Trophoblast cell (in vitro differentiated cells and primary cell): ENCODE data around the gene UBE2J2.

ENCODE experiments used
- DNase-seq, 2 donors: peaks; one replicate each; pipeline ENCODE4 v3.0.0-alpha.2; 2016
- H2AFZ ChIP-seq: 2 replicates; pipeline ENCODE4 v1.6.1; 2013; ENCODE audit warnings: low read length, moderate library complexity, mild to moderate bottlenecking; ENCODE audit not compliant: insufficient read depth, poor library complexity
- H2AK5ac ChIP-seq: 2 replicates; pipeline ENCODE4 v1.6.1; 2013; ENCODE audit warnings: mild to moderate bottlenecking, low read length
- H2BK120ac ChIP-seq: 2 replicates; pipeline ENCODE4 v1.6.1; 2013; ENCODE audit warnings: low read length, mild to moderate bottlenecking, moderate library complexity; ENCODE audit not compliant: insufficient read depth, poor library complexity
- H2BK12ac ChIP-seq: 2 replicates; pipeline ENCODE4 v1.6.1; 2013; ENCODE audit warnings: mild to moderate bottlenecking, low read length, moderate library complexity
- H2BK5ac ChIP-seq: 2 replicates; pipeline ENCODE4 v1.6.1; 2013; ENCODE audit warnings: low read length, low read depth, moderate library complexity, mild to moderate bottlenecking; ENCODE audit not compliant: poor library complexity
- H3K14ac ChIP-seq: 2 replicates; pipeline ENCODE4 v1.6.1; 2013; ENCODE audit warnings: mild to moderate bottlenecking, low read length
- H3K18ac ChIP-seq: 2 replicates; pipeline ENCODE4 v1.6.1; 2013; ENCODE audit warnings: mild to moderate bottlenecking, low read length
- H3K23ac ChIP-seq: 2 replicates; pipeline ENCODE4 v1.6.1; 2013; ENCODE audit warnings: low read length
- H3K27ac ChIP-seq: 2 replicates; pipeline ENCODE4 v1.5.1; 2013; ENCODE audit warnings: low read depth, mild to moderate bottlenecking, inconsistent platforms, low read length, moderate library complexity
- H3K27me3 ChIP-seq: 2 replicates; pipeline ENCODE4 v1.6.1; 2013; ENCODE audit warnings: inconsistent platforms, mild to moderate bottlenecking, low read length, moderate library complexity; ENCODE audit not compliant: insufficient read depth
- H3K36me3 ChIP-seq, 2 experiments: 1 replicate in 1 of 2; 2 replicates in 1 of 2; pipeline ENCODE4 v1.6.1; 2013; ENCODE audit warnings: low read length in 2 of 2, mild to moderate bottlenecking in 2 of 2, moderate library complexity in 1 of 2; ENCODE audit not compliant: insufficient read depth in 2 of 2, control insufficient read depth in 1 of 2
- H3K4ac ChIP-seq: 2 replicates; pipeline ENCODE4 v1.6.1; 2013; ENCODE audit warnings: low read depth, mild to moderate bottlenecking, low read length, moderate library complexity
- H3K4me1 ChIP-seq, 2 experiments: 1 replicate in 1 of 2; 2 replicates in 1 of 2; pipeline ENCODE4 v1.6.1; 2013; ENCODE audit warnings: low read length in 2 of 2, mild to moderate bottlenecking in 2 of 2, moderate library complexity in 1 of 2; ENCODE audit not compliant: insufficient read depth in 2 of 2, control insufficient read depth in 1 of 2
- H3K4me2 ChIP-seq: 2 replicates; pipeline ENCODE4 v1.6.1; 2013; ENCODE audit warnings: inconsistent platforms, mild to moderate bottlenecking, low read length, moderate library complexity
- H3K4me3 ChIP-seq: 2 replicates; pipeline ENCODE4 v1.5.1; 2013; ENCODE audit warnings: mild to moderate bottlenecking, low read depth, low read length, inconsistent platforms
- H3K79me1 ChIP-seq: one replicate; pipeline ENCODE4 v1.6.1; 2013; ENCODE audit warnings: low read length
- H3K79me2 ChIP-seq: 2 replicates; pipeline ENCODE4 v1.6.1; 2013; ENCODE audit warnings: low read length, mild to moderate bottlenecking; ENCODE audit not compliant: control insufficient read depth, insufficient read depth, poor library complexity
- H3K9ac ChIP-seq: 2 replicates; pipeline ENCODE4 v1.6.1; 2013; ENCODE audit warnings: mild to moderate bottlenecking, low read length
- H3K9me3 ChIP-seq: 2 replicates; pipeline ENCODE4 v1.6.1; 2013; ENCODE audit warnings: low read depth, mild to moderate bottlenecking, control low read depth, inconsistent platforms, low read length; ENCODE audit not compliant: insufficient read depth
- H4K12ac ChIP-seq: 2 replicates; pipeline ENCODE4 v1.6.1; 2013; ENCODE audit warnings: low read depth, mild to moderate bottlenecking, low read length, moderate library complexity
- H4K8ac ChIP-seq: 2 replicates; pipeline ENCODE4 v1.6.1; 2013; ENCODE audit warnings: low read depth, mild to moderate bottlenecking, low read length, moderate library complexity
- H4K91ac ChIP-seq: one replicate; pipeline ENCODE4 v1.6.1; 2013; ENCODE audit warnings: low read depth, mild to moderate bottlenecking, low read length, moderate library complexity
- WGBS: extraction: QIAGEN DNeasy Blood & Tissue Kit; methylation state at CpG from one replicate; pipeline ENCODE4 v1.1.7; 2013; ENCODE audit warnings: missing lambda C conversion rate; ENCODE audit not compliant: insufficient read length, insufficient coverage; ENCODE audit errors: extremely low coverage; 5-methylcytosine and 5-hydroxymethylcytosine counted together

UBE2J2 gene

GRCh38 chr1:1282998-1283397 is 9.3 kb upstream of the UBE2J2 start:
- no peak overlapping the region for H3K4ac ChIP-seq
- no peak overlapping the region for H3K23ac ChIP-seq
- no peaks in the 10 kb centered on the region for H3K36me3 ChIP-seq
- no peak overlapping the region for H4K12ac ChIP-seq
- no peaks in the 10 kb centered on the region for H3K27me3 ChIP-seq
- H2BK5ac ChIP-seq, result no peak overlapping the region
- no peak overlapping the region for H4K91ac ChIP-seq
- no peak overlapping the region for H3K4me3 ChIP-seq
- no peaks in the 10 kb centered on the region for H3K79me2 ChIP-seq
- no peaks in the 10 kb centered on the region for H3K4me1 ChIP-seq
- H3K9me3 ChIP-seq, result peaks cover 8% of the 10 kb centered on the region
- no peak overlapping the region for H2AK5ac ChIP-seq
- H2AFZ ChIP-seq, result no peak overlapping the region
- H3K14ac ChIP-seq, result no peak overlapping the region
- no CpG with 5 or more reads among the region's 14 CpGs for WGBS
- H3K79me1 ChIP-seq, result no peaks in the 10 kb centered on the region
- peak; percentile 64 to 65 for DNase-seq
- no peak overlapping the region for H4K8ac ChIP-seq
- no peak overlapping the region for H3K18ac ChIP-seq
- no peak overlapping the region for H3K9ac ChIP-seq
- H3K27ac ChIP-seq, result no peak overlapping the region
- no peak overlapping the region for H2BK120ac ChIP-seq
- H2BK12ac ChIP-seq, result no peak overlapping the region
- no peak overlapping the region for H3K4me2 ChIP-seq

- Histone ChIP-seq H2AK5ac (no peak overlapping the region), H3K9me3 (peaks cover 8% of the 10 kb centered on the region), H3K18ac (no peak overlapping the region), H3K4me2 (no peak overlapping the region), H2BK5ac (no peak overlapping the region), H3K14ac (no peak overlapping the region), H3K9ac (no peak overlapping the region), H3K79me1 (no peaks in the 10 kb centered on the region), H4K12ac (no peak overlapping the region), H2BK120ac (no peak overlapping the region), H3K4me1 (no peaks in the 10 kb centered on the region), H2BK12ac (no peak overlapping the region), H3K36me3 (no peaks in the 10 kb centered on the region), H3K27ac (no peak overlapping the region), H4K91ac (no peak overlapping the region), H2AFZ (no peak overlapping the region), H3K27me3 (no peaks in the 10 kb centered on the region), H4K8ac (no peak overlapping the region), H3K4me3 (no peak overlapping the region), H3K79me2 (no peaks in the 10 kb centered on the region), H3K4ac (no peak overlapping the region), H3K23ac (no peak overlapping the region)
- peak; percentile 91 to 93 for DNase-seq
- WGBS, result no CpG with 5 or more reads among the region's 26 CpGs
Measured at GRCh38 chr1:1281533-1282321, 8.1 kb upstream of the UBE2J2 start.

GRCh38 chr1:1280782-1281481 is 7.3 kb upstream of the UBE2J2 start:
- Histone ChIP-seq H3K18ac (no peak overlapping the region), H3K79me1 (no peaks in the 10 kb centered on the region), H3K23ac (no peak overlapping the region), H3K4me1 (no peaks in the 10 kb centered on the region), H4K8ac (no peak overlapping the region), H3K4ac (no peak overlapping the region), H2AK5ac (no peak overlapping the region), H2AFZ (no peak overlapping the region), H3K4me3 (no peak overlapping the region), H3K27me3 (no peaks in the 10 kb centered on the region), H3K14ac (no peak overlapping the region), H4K91ac (no peak overlapping the region), H2BK120ac (no peak overlapping the region), H3K36me3 (no peaks in the 10 kb centered on the region), H4K12ac (no peak overlapping the region), H2BK12ac (no peak overlapping the region), H3K79me2 (no peaks in the 10 kb centered on the region), H3K4me2 (no peak overlapping the region), H2BK5ac (no peak overlapping the region), H3K27ac (no peak overlapping the region), H3K9me3 (peaks cover 8% of the 10 kb centered on the region), H3K9ac (no peak overlapping the region)
- DNase-seq, result no peak
- WGBS, result no CpG with 5 or more reads among the region's 21 CpGs

- H3K79me2 ChIP-seq, result peaks cover 2% of the 10 kb centered on the region
- H3K4ac ChIP-seq, result no peak overlapping the region
- no CpG with 5 or more reads among the region's 17 CpGs for WGBS
- peaks cover 2% of the 10 kb centered on the region for H3K79me1 ChIP-seq
- H2BK5ac ChIP-seq, result no peak overlapping the region
- H3K4me3 ChIP-seq, result no peak overlapping the region
- H3K27me3 ChIP-seq, result no peaks in the 10 kb centered on the region
- no peak for DNase-seq
- H3K4me2 ChIP-seq, result no peak overlapping the region
- peaks cover 5 to 6% of the 10 kb centered on the region in 2 experiments for H3K4me1 ChIP-seq
- H3K14ac ChIP-seq, result no peak overlapping the region
- no peak overlapping the region for H2AFZ ChIP-seq
- H2AK5ac ChIP-seq, result no peak overlapping the region
- no peaks in the 10 kb centered on the region for H3K36me3 ChIP-seq
- no peak overlapping the region for H3K9ac ChIP-seq
- H3K9me3 ChIP-seq, result peaks cover 5% of the 10 kb centered on the region
- no peak overlapping the region for H3K23ac ChIP-seq
- no peak overlapping the region for H2BK120ac ChIP-seq
- no peak overlapping the region for H3K18ac ChIP-seq
- H4K91ac ChIP-seq, result no peak overlapping the region
- no peak overlapping the region for H2BK12ac ChIP-seq
- H4K12ac ChIP-seq, result no peak overlapping the region
- no peak overlapping the region for H3K27ac ChIP-seq
- H4K8ac ChIP-seq, result no peak overlapping the region
Measured at GRCh38 chr1:1279028-1279427, 5.4 kb upstream of the UBE2J2 start.
